Adrenal gland (tissue), 12 donors: ENCODE results near the gene NAV2. TPM values are rescaled to one million over a fixed set of nuclear protein-coding genes. Genes with fewer than 3 reads are reported as not detected.

ENCODE experiments used
- DNase-seq, 7 donors: peaks; one replicate each; pipeline ENCODE4 v3.0.0-alpha.2; 2019 to 2020
- H3K27ac ChIP-seq, 5 donors: fragments of 200-600 bp; sonication (generic) in 4 of 5; 1 replicate in 3 of 5; 2 replicates in 2 of 5; pipeline versions ENCODE4 v1.5.1 to v1.8.0; 2016 to 2020; ENCODE audit warnings: mild to moderate bottlenecking in 1 of 5
- H3K27me3 ChIP-seq: fragments of 200-600 bp; 2 replicates; pipeline ENCODE4 v1.8.0; 2021
- H3K36me3 ChIP-seq, 2 donors: fragments of 200-600 bp; replicated peaks in 1 of 2; 1 replicate in 1 of 2; 2 replicates in 1 of 2; pipeline versions ENCODE4 v1.5.1 to v1.8.0; 2018 to 2022
- H3K4me1 ChIP-seq, 2 donors: fragments of 200-600 bp; replicated peaks in 1 of 2; 1 replicate in 1 of 2; 2 replicates in 1 of 2; pipeline versions ENCODE4 v1.5.1 to v1.8.0; 2018 to 2021
- H3K4me3 ChIP-seq, 4 donors: fragments of 200-600 bp; sonication (generic) in 3 of 4; one replicate each; pipeline ENCODE4 v1.5.1; 2016 to 2018
- H3K9me3 ChIP-seq, 3 donors: fragments of 200-600 bp; sonication (generic) in 1 of 3; replicated peaks in 1 of 3; 1 replicate in 2 of 3; 2 replicates in 1 of 3; pipeline versions ENCODE4 v1.5.1 to v1.8.0; 2016 to 2021
- CTCF ChIP-seq, 6 experiments: fragments of 450-650 bp in 4 of 6; fragments of 200-600 bp in 2 of 6; sonication (generic) in 1 of 6; IDR thresholded peaks; 1 replicate in 5 of 6; 2 replicates in 1 of 6; pipeline versions ENCODE4 v1.5.1 to v1.8.0; 2016 to 2021; ENCODE audit warnings: antibody characterized with exemption in 6 of 6, mild to moderate bottlenecking in 2 of 6, moderate library complexity in 1 of 6
- POLR2A ChIP-seq, 2 donors: fragments of 450-650 bp; IDR thresholded peaks; one replicate each; pipeline ENCODE4 v1.6.1; 2017; ENCODE audit warnings: antibody characterized with exemption in 2 of 2, mild to moderate bottlenecking in 2 of 2, moderate library complexity in 1 of 2
- WGBS, 4 donors: extraction: QIAGEN DNeasy Blood & Tissue Kit in 2 of 4; methylation state at CpG; one replicate each; pipeline versions ENCODE4 v1.1.5 to v1.1.7; 2013 to 2017; 5-methylcytosine and 5-hydroxymethylcytosine counted together
- intact Hi-C, 2 donors: fragments of 100-400 bp; cut with DNase I; formaldehyde crosslinking; loops; one replicate each; pipeline versions ENCODE4 v1.14.1 to v1.15.0; 2022 to 2023
- polyA plus RNA-seq, 3 donors: library from polyadenylated mRNA; stranded (reverse); fragments of 200-250 nt in 2 of 3; fragments of 350-450 nt in 1 of 3; fragmentation: Illumina TruSeq in 1 of 3; extraction: RNeasy Lipid Tissue Mini Kit (QIAGEN cat#74804) in 1 of 3; gene quantifications; one replicate each; pipeline ENCODE4 v1.2.3, GENCODE V29; 2013 to 2014
- total RNA-seq, 9 donors: library from RNA; depleted of rRNA in 4 of 9; stranded (reverse); fragments of >200 nt in 4 of 9; fragments of 120-200 nt in 1 of 9; fragmentation: NEBNext Ultra II Directional in 1 of 9; extraction: Animal tissue kit (Norgen Biotek cat#: 25700) in 1 of 9; gene quantifications; one replicate each; pipeline versions ENCODE4 v1.1.0 to v1.2.4, GENCODE V29; 2013 to 2023
- donor health status: healthy with polysubstance abuse.
- donor health status: Bipolar disorder and iron deficiency.
- donor health status: DM: yes; HTN: yes; CAD: no.
- donor health status: DM: no; HTN: no; CAD: no.
- donor health status: DM: no; HTN: no; CAD: no.
- donor health status: DM: yes; HTN: yes; CAD: no.

NAV2 gene
- total and polyA plus RNA-seq, 12 donors, result 1.6 to 9.2 (median 5.5) TPM

GRCh38 chr11:20132667-20133039 is 420.0 kb downstream of the NAV2 start:
- Histone ChIP-seq H3K36me3 (no peaks in the 10 kb centered on the region), H3K27ac (no peak overlapping the region), H3K9me3 (no peaks in the 10 kb centered on the region), H3K4me1 (peaks cover 0 to 6% of the 10 kb centered on the region in 2 donors), H3K27me3 (no peaks in the 10 kb centered on the region), H3K4me3 (no peak overlapping the region)
- intact Hi-C loops, result loop anchor here in 1 of 2 donors (5.0 to 10.0 kb wide), 2 partner anchors 185 to 222 kb away; no protein-coding TSS in a partner anchor
- WGBS, 4 donors, result 39 to 47% (median 44%) methylated on average over 8 of the region's 8 CpGs
- no peak for TF ChIP-seq POLR2A (IDR thresholded peaks at IDR 0.05)
- TF ChIP-seq CTCF (IDR thresholded peaks at IDR 0.05), result no peak
- DNase-seq, result no peak

GRCh38 chr11:20134991-20135736 is 422.5 kb downstream of the NAV2 start:
- H3K4me1 ChIP-seq, result peaks cover 0 to 6% of the 10 kb centered on the region in 2 donors
- H3K27me3 ChIP-seq, result no peaks in the 10 kb centered on the region
- H3K4me3 ChIP-seq, result no peak overlapping the region
- no peak for DNase-seq
- intact Hi-C loops, result loop anchor here in 1 of 2 donors (5.0 to 10.0 kb wide), 2 partner anchors 188 to 220 kb away; no protein-coding TSS in a partner anchor
- no peaks in the 10 kb centered on the region for H3K36me3 ChIP-seq
- WGBS, 4 donors, result 74 to 93% (median 86%) methylated on average over 5 of the region's 5 CpGs
- H3K27ac ChIP-seq, result no peak overlapping the region
- TF ChIP-seq POLR2A (IDR thresholded peaks at IDR 0.05), result no peak
- TF ChIP-seq CTCF (IDR thresholded peaks at IDR 0.05), result no peak
- H3K9me3 ChIP-seq, result no peaks in the 10 kb centered on the region

DNA sequence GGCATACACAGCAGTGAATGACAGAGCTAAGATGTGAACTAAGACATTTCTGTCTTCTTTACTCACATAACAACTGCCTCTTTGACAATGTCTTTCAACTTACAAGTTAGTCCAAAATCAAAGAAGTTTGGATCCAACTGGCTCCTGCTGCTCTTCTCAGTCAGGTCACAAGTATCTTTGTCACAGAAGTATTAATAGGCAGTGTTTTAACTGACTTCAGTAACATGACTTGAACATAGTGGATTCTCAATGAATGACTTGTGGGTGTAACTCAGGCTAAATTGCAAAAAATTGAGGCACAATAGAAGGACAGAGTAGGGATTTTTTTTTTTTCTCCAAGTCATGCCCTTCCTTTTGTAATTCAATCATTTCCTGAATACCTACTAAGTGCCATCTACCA is 425.0 kb downstream of the NAV2 start:
- Histone ChIP-seq H3K36me3 (no peaks in the 10 kb centered on the region), H3K27me3 (no peaks in the 10 kb centered on the region), H3K9me3 (no peaks in the 10 kb centered on the region), H3K4me3 (no peak overlapping the region), H3K4me1 (no peaks in the 10 kb centered on the region), H3K27ac (no peak overlapping the region)
- no peak for TF ChIP-seq POLR2A (IDR thresholded peaks at IDR 0.05)
- TF ChIP-seq CTCF (IDR thresholded peaks at IDR 0.05), result no peak
- DNase-seq, result no peak
- intact Hi-C loops, result loop anchor here in 1 of 2 donors (10.0 kb wide), 1 partner anchor 217 kb away; no protein-coding TSS in a partner anchor

GRCh38 chr11:20138707-20139106 is 426.1 kb downstream of the NAV2 start:
- TF ChIP-seq CTCF (IDR thresholded peaks at IDR 0.05) (no peak), POLR2A (IDR thresholded peaks at IDR 0.05) (no peak)
- WGBS, 4 donors, result 75 to 86% (median 76%) methylated on average over 4 of the region's 4 CpGs
- intact Hi-C loops, result loop anchor here in 1 of 2 donors (10.0 kb wide), 1 partner anchor 216 kb away; no protein-coding TSS in a partner anchor

More at GRCh38 chr11:20138707-20139106, 426.1 kb downstream of the NAV2 start:
- H3K27me3 ChIP-seq, result no peaks in the 10 kb centered on the region
- no peaks in the 10 kb centered on the region for H3K9me3 ChIP-seq
- H3K4me1 ChIP-seq, result no peaks in the 10 kb centered on the region
- no peak overlapping the region for H3K4me3 ChIP-seq
- no peak overlapping the region for H3K27ac ChIP-seq
- DNase-seq, result no peak
- H3K36me3 ChIP-seq, result no peaks in the 10 kb centered on the region
